GM23248 (cell line): ENCODE results near the gene KIAA1614.

Experiments used
- EZH2 ChIP-seq: fragments of 200-600 bp; sonication (generic); IDR thresholded peaks from 2 replicates; pipeline ENCODE4 v1.6.1; 2018; ENCODE audit warnings: antibody characterized with exemption, mild to moderate bottlenecking; ENCODE audit not compliant: insufficient read depth, poor library complexity, severe bottlenecking
- EZH2phosphoT487 ChIP-seq: fragments of 200-600 bp; sonication (generic); IDR thresholded peaks from 2 replicates; pipeline ENCODE4 v1.6.1; 2018; ENCODE audit warnings: antibody characterized with exemption, moderate library complexity, mild to moderate bottlenecking, low read depth; ENCODE audit not compliant: insufficient read depth

DNA sequence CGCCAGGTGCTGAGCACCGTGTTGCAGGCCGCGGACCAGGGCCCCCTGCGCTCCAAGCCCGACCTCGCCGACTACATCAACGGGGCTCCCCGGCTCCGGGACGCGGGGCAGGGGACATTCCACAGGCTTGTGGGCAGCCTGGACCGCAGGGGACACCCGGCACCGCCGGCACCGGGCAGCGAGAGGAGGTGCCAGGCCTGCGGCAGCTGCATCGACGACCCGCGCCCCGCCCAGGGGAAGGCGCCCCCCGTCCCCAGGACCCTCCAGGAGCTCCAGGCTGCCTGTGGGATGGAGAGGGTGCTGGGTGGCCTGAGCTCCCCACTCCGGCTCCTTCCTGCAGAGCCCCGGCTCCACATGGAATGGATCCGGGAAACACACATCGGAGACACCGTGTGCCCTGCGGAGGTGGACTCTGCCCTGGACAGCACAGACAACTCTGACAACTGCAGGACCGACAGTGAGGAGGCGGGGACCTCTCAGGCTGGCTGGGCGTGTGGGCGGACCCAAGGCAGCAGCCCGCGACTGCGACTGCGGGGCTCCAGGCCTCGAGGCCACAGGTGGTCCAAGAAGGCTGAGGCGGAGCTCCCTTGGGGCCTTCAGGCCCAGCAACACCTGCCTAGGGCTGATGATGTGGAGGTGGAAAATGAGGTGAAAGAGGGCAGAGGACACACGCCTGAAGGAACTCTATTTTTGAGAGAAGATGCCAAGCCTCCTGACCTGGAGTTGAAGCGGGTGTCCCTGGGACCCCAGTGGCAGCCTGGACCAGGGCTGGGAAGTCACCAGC is 22.8 kb downstream of the KIAA1614 start:
- no peak for TF ChIP-seq EZH2phosphoT487
- TF ChIP-seq EZH2 = no peak
